ENCODE results near the gene AMOT. TPM values are rescaled to one million over a fixed set of nuclear protein-coding genes. Genes with fewer than 3 reads are reported as not detected.

Gene AMOT
- total and polyA plus RNA-seq, 2 of the 4 experiments (the other 2 are of a cell fraction): 4.7 to 9.1 TPM

- no peak overlapping the region for H3K56ac ChIP-seq (ENCODE audit: extremely low read depth, insufficient read depth, low read length)
- no peak for ATAC-seq (ENCODE audit: low read depth)
- H3K27me3 ChIP-seq (ENCODE audit: control insufficient read depth, insufficient read depth, low read length): peaks cover 7% of the 10 kb centered on the region
- POLR2A ChIA-PET (ENCODE audit: unreplicated experiment): no interaction called here
- H3K14ac ChIP-seq (replicated peaks; ENCODE audit: low read depth, low read length): no peak overlapping the region
- dilution Hi-C loops (cut with HindIII; ENCODE audit: low sequenced_read_pairs, unreplicated experiment) (no loop called here), intact Hi-C loops (cut with micrococcal nuclease) (no loop called here), in situ Hi-C loops (cut with MboI; ENCODE audit: low sequenced_read_pairs) (no loop called here)
- H2AK5ac ChIP-seq (ENCODE audit: low read depth, low read length): no peak overlapping the region
- no peaks in the 10 kb centered on the region for H3K9me1 ChIP-seq (ENCODE audit: insufficient read depth, low read length)
- no peak overlapping the region for H2AFZ ChIP-seq (replicated peaks; ENCODE audit: low read length, poor library complexity)
- no peak overlapping the region for H3K23ac ChIP-seq (ENCODE audit: low read depth, low read length)
- no peak overlapping the region for H2BK20ac ChIP-seq (ENCODE audit: low read depth, low read length)
- H3K9ac ChIP-seq (ENCODE audit: low read depth, low read length): no peak overlapping the region
- H2AK9ac ChIP-seq (replicated peaks; ENCODE audit: low read depth, low read length, poor library complexity): no peak overlapping the region
- TF ChIP-seq POLR2A (IDR thresholded peaks at IDR 0.05; ENCODE audit: low read depth, low read length) (no peak), CHD1 (IDR thresholded peaks at IDR 0.05; ENCODE audit: low read depth, low read length) (no peak), RAD21 (IDR thresholded peaks at IDR 0.05; ENCODE audit: low read length) (no peak), FOS (IDR thresholded peaks at IDR 0.05; ENCODE audit: low read depth, low read length) (no peak), USF2 (IDR thresholded peaks at IDR 0.05; ENCODE audit: low read depth, low read length) (no peak)
- no peak overlapping the region for H4K8ac ChIP-seq (ENCODE audit: low read depth in 2 of 2, low read length in 2 of 2)
- H3K79me1 ChIP-seq (ENCODE audit: low read depth in 1 of 2, low read length in 2 of 2): no peaks in the 10 kb centered on the region
- H3K36me3 ChIP-seq (ENCODE audit: control insufficient read depth, insufficient read depth, low read length): no peaks in the 10 kb centered on the region
- no peak overlapping the region for H4K91ac ChIP-seq (ENCODE audit: insufficient read depth, low read depth, low read length)
- no peak for DNase-seq
- no peak overlapping the region for H3K27ac ChIP-seq (ENCODE audit: insufficient read depth, low read length)
- H2BK5ac ChIP-seq (ENCODE audit: low read depth, low read length, poor library complexity, severe bottlenecking): no peak overlapping the region
- no peak overlapping the region for H3K18ac ChIP-seq (ENCODE audit: low read depth, low read length)
- H2BK15ac ChIP-seq (ENCODE audit: low read depth, low read length): no peak overlapping the region
- H3K4ac ChIP-seq (ENCODE audit: low read depth, low read length): no peak overlapping the region
- H3K4me3 ChIP-seq (ENCODE audit: insufficient read depth, low read depth, low read length): no peak overlapping the region
- no peak overlapping the region for H4K5ac ChIP-seq (ENCODE audit: low read depth, low read length)
- WGBS, 2 experiments (ENCODE audit: extremely low coverage in 2 of 2, insufficient read length in 1 of 2): 40% methylated on average over 1 of the region's 2 CpGs; no CpG with 5 or more reads in 1 of the 2 experiments
- CTCF ChIA-PET: no interaction called here
- H2BK120ac ChIP-seq (ENCODE audit: low read depth, low read length): no peak overlapping the region
- no TSS peak for BruUV-seq (replicated peaks)
- no peak overlapping the region for H3K4me2 ChIP-seq (ENCODE audit: low read depth, low read length)
- no peaks in the 10 kb centered on the region for H3K4me1 ChIP-seq (ENCODE audit: control insufficient read depth, insufficient read depth, low read length)
- no peaks in the 10 kb centered on the region for H4K20me1 ChIP-seq (ENCODE audit: insufficient read depth, low read length)
- H3K9me3 ChIP-seq (ENCODE audit: control insufficient read depth, insufficient read depth, low read length): no peaks in the 10 kb centered on the region
These were observed 72.1 kb downstream of the AMOT start for GRCh38 chrX:112768563-112768962.
